Gastrocnemius medialis (tissue), 4 donors: ENCODE data around the gene TAOK1. TPM values are rescaled to one million over a fixed set of nuclear protein-coding genes. Genes with fewer than 3 reads are reported as not detected.

Source experiments
- ATAC-seq, 2 donors: fragments of 150-250 bp; one replicate each; pipeline ENCODE4 v1.9.1; 2016
- DNase-seq, 2 donors: peaks; one replicate each; pipeline ENCODE4 v3.0.0-alpha.2; 2019
- H3K27ac ChIP-seq, 4 donors: fragments of 200-600 bp; sonication (generic); 1 replicate in 1 of 4; 2 replicates in 3 of 4; pipeline ENCODE4 v1.5.1; 2016 to 2018; ENCODE audit warnings: mild to moderate bottlenecking in 2 of 4, moderate library complexity in 1 of 4
- H3K27me3 ChIP-seq, 3 donors: fragments of 200-600 bp; sonication (generic) in 2 of 3; 1 replicate in 1 of 3; 2 replicates in 2 of 3; pipeline versions ENCODE4 v1.5.1 to v1.6.0; 2016 to 2019; ENCODE audit warnings: mild to moderate bottlenecking in 1 of 3, moderate library complexity in 1 of 3
- H3K36me3 ChIP-seq, 2 donors: fragments of 200-600 bp; sonication (generic) in 1 of 2; one replicate each; pipeline ENCODE4 v1.5.1; 2017 to 2018
- H3K4me1 ChIP-seq, 2 donors: fragments of 200-600 bp; sonication (generic) in 1 of 2; one replicate each; pipeline ENCODE4 v1.5.1; 2016 to 2017; ENCODE audit warnings: mild to moderate bottlenecking in 2 of 2
- H3K4me3 ChIP-seq, 4 donors: fragments of 200-600 bp; sonication (generic) in 3 of 4; 1 replicate in 1 of 4; 2 replicates in 3 of 4; pipeline ENCODE4 v1.5.1; 2016 to 2019; ENCODE audit warnings: mild to moderate bottlenecking in 2 of 4
- H3K9me3 ChIP-seq, 3 donors: fragments of 200-600 bp; sonication (generic) in 2 of 3; 1 replicate in 1 of 3; 2 replicates in 2 of 3; pipeline ENCODE4 v1.5.1; 2016 to 2019
- POLR2A ChIP-seq, 2 donors: fragments of 450-650 bp; IDR thresholded peaks; one replicate each; pipeline ENCODE4 v1.6.1; 2017; ENCODE audit warnings: antibody characterized with exemption in 2 of 2, mild to moderate bottlenecking in 2 of 2, moderate library complexity in 2 of 2
- in situ Hi-C, 4 donors: fragments of 200-750 bp; cut with MboI; loops; one replicate each; pipeline versions ENCODE4 v1.15.0 to v1.8.0; 2017; ENCODE audit warnings: low sequenced_read_pairs in 4 of 4
- intact Hi-C: fragments of 100-400 bp; cut with DNase I; formaldehyde crosslinking; loops from one replicate; pipeline ENCODE4 v1.15.1; 2023; ENCODE audit warnings: low total_unique reads
- total RNA-seq, 4 donors: library from RNA; depleted of rRNA; stranded (reverse); fragments of >200 nt; gene quantifications; one replicate each; pipeline versions ENCODE4 v1.1.0 to v1.2.3, GENCODE V29; 2016
- TF ChIP-seq, protein P1 (sequence below), 5 experiments: fragments of 450-650 bp in 3 of 5; fragments of 200-600 bp in 2 of 5; sonication (generic) in 2 of 5; IDR thresholded peaks in 4 of 5; conservative IDR thresholded peaks in 1 of 5; 1 replicate in 4 of 5; 2 replicates in 1 of 5; pipeline ENCODE4 v1.5.1; 2016 to 2019; ENCODE audit warnings: antibody characterized with exemption in 5 of 5, mild to moderate bottlenecking in 3 of 5, moderate library complexity in 3 of 5

The TAOK1 gene
- total RNA-seq, 4 donors from 2014 or later = 30.1 to 48.4 (median 35.7) TPM

DNA sequence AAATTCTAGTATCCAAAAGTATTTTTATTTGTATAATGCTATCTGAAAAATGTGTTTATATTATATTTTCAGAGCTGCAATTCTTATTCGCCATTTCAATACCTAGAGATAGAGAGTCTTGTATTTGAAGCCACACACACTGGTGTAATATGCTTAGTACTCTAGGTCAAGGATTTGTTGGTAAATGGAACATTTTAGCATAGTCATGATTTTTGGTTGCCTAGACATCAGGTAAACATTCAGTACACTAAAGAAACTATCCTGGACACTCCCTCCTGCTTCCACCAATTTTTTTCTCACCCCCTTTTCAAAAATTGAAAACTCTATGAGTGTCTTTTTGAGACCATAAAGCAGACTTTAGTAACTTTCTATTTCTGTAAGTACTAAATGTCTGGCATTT is 155.9 kb downstream of the TAOK1 start:
- Histone ChIP-seq H3K36me3 (peaks cover 0 to 21% of the 10 kb centered on the region in 2 donors), H3K27me3 (no peaks in the 10 kb centered on the region), H3K4me3 (no peak overlapping the region), H3K27ac (no peak overlapping the region), H3K9me3 (no peaks in the 10 kb centered on the region), H3K4me1 (peaks cover 6 to 14% of the 10 kb centered on the region in 2 donors)
- in situ Hi-C loops (no loop called here), intact Hi-C loops (no loop called here)
- ATAC-seq = no peak
- TF ChIP-seq POLR2A (IDR thresholded peaks at IDR 0.05) = no peak
- TF ChIP-seq, protein P1, sequence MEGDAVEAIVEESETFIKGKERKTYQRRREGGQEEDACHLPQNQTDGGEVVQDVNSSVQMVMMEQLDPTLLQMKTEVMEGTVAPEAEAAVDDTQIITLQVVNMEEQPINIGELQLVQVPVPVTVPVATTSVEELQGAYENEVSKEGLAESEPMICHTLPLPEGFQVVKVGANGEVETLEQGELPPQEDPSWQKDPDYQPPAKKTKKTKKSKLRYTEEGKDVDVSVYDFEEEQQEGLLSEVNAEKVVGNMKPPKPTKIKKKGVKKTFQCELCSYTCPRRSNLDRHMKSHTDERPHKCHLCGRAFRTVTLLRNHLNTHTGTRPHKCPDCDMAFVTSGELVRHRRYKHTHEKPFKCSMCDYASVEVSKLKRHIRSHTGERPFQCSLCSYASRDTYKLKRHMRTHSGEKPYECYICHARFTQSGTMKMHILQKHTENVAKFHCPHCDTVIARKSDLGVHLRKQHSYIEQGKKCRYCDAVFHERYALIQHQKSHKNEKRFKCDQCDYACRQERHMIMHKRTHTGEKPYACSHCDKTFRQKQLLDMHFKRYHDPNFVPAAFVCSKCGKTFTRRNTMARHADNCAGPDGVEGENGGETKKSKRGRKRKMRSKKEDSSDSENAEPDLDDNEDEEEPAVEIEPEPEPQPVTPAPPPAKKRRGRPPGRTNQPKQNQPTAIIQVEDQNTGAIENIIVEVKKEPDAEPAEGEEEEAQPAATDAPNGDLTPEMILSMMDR (IDR thresholded peaks at IDR 0.05 in 4 of 5, conservative IDR thresholded peaks at IDR 0.05 in 1 of 5) = no peak
- no peak for DNase-seq

DNA sequence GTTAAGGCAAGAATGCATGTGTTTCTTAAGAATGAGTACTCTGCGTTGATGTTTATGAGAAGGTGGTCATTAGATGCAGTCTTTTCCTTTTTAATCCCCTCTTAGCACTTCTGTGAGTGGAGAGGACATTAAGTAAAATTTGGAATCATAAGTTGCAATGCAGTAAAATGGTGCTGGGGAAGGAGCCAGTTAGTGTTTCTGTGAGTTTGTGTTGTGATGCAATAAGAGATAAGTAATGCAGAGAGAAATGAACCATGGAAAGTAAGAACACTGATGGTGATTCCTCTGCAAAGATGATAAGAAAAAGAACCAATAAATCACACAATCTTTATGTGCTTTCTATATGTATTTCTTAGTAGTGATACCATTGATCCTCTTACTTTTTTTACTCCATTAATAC is 156.7 kb downstream of the TAOK1 start:
- intact Hi-C loops = no loop called here

DNA sequence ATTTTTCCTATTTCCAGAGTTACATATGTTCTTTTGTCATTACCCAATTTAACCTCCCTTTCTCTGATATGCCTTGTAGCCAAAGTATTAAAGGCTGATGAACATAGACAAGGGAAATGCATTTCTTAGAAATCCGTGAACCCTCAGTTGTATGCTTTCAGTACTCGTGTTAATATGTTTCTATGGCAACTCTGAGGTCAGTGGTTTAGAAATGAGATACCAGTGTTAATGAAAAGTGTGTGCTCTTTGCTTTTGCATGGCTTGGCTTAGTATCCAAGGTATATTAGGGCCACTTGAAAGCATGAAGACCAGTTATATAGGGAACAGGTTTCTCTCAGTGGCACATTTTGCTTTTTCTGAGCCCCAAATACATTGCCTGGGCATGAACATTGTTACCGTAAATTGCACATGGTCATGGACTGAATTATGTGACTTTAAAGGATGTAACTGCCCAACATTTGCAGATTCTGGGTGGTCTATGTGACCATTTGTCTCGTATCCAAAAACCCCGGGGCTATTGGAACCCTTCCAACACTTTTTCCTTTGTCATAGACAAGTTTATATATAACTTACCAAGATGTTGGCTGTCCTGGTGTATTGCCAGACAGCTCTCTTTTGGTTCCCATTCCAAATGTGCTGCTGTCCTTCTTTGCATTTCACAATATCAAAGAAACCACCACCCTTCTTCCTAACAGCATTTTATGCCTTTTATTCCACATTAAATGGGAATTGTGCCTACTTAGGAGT is 159.2 kb downstream of the TAOK1 start:
- TF ChIP-seq POLR2A (IDR thresholded peaks at IDR 0.05) = no peak
- TF ChIP-seq, protein P1 (IDR thresholded peaks at IDR 0.05 in 4 of 5, conservative IDR thresholded peaks at IDR 0.05 in 1 of 5) = no peak
- no peak for DNase-seq
- no peaks in the 10 kb centered on the region for H3K9me3 ChIP-seq
- no peak overlapping the region for H3K27ac ChIP-seq
- ATAC-seq = no peak
- H3K4me3 ChIP-seq = no peak overlapping the region
- in situ Hi-C loops (no loop called here), intact Hi-C loops (no loop called here)
- peaks cover 6 to 14% of the 10 kb centered on the region in 2 donors for H3K4me1 ChIP-seq
- H3K36me3 ChIP-seq = no peaks in the 10 kb centered on the region
- H3K27me3 ChIP-seq = no peaks in the 10 kb centered on the region

More for the DNA sequence above, 156.7 kb downstream of the TAOK1 start:
- H3K27ac ChIP-seq = no peak overlapping the region
- ATAC-seq = no peak
- DNase-seq = no peak
- H3K4me1 ChIP-seq = peaks cover 6 to 14% of the 10 kb centered on the region in 2 donors
- no peaks in the 10 kb centered on the region for H3K9me3 ChIP-seq
- H3K36me3 ChIP-seq = peaks cover 0 to 16% of the 10 kb centered on the region in 2 donors
- in situ Hi-C loops = no loop called here
- H3K4me3 ChIP-seq = no peak overlapping the region
- no peaks in the 10 kb centered on the region for H3K27me3 ChIP-seq
- no peak for TF ChIP-seq POLR2A (IDR thresholded peaks at IDR 0.05)
- TF ChIP-seq, protein P1 (IDR thresholded peaks at IDR 0.05 in 4 of 5, conservative IDR thresholded peaks at IDR 0.05 in 1 of 5) = no peak

DNA sequence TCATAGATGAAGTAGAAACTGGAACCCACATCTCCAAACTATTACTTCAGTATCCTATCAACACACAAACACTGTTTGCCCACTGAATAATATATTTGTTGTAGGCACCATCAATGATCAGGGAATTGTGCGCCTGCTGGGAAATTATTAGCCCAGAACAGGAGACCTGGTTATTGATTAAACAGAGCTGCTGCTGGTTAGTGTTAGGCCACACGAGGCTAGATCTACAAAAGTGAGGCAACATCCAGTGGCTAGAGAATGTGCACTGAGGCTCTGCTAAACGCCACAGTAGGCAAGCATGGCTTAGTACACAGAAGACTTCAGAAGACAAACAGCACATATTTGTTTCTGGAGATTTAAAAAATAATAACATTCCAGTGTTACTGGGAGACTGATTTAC is 165.7 kb downstream of the TAOK1 start:
- Histone ChIP-seq H3K36me3 (no peaks in the 10 kb centered on the region), H3K27ac (no peak overlapping the region), H3K4me1 (no peaks in the 10 kb centered on the region), H3K9me3 (no peaks in the 10 kb centered on the region), H3K4me3 (no peak overlapping the region), H3K27me3 (no peaks in the 10 kb centered on the region)
- no peak for TF ChIP-seq POLR2A (IDR thresholded peaks at IDR 0.05)
- TF ChIP-seq, protein P1 (IDR thresholded peaks at IDR 0.05 in 4 of 5, conservative IDR thresholded peaks at IDR 0.05 in 1 of 5) = no peak
- no peak for ATAC-seq
- no peak for DNase-seq
- intact Hi-C loops (no loop called here), in situ Hi-C loops (loop anchor here in 1 of 4 donors (25.0 kb wide), 1 partner anchor 381 kb away; the partner anchor contains the start of genes EFCAB5 and SSH2)
